Measurements from ENCODE around the gene GSTM2.

The GSTM2 gene

DNA sequence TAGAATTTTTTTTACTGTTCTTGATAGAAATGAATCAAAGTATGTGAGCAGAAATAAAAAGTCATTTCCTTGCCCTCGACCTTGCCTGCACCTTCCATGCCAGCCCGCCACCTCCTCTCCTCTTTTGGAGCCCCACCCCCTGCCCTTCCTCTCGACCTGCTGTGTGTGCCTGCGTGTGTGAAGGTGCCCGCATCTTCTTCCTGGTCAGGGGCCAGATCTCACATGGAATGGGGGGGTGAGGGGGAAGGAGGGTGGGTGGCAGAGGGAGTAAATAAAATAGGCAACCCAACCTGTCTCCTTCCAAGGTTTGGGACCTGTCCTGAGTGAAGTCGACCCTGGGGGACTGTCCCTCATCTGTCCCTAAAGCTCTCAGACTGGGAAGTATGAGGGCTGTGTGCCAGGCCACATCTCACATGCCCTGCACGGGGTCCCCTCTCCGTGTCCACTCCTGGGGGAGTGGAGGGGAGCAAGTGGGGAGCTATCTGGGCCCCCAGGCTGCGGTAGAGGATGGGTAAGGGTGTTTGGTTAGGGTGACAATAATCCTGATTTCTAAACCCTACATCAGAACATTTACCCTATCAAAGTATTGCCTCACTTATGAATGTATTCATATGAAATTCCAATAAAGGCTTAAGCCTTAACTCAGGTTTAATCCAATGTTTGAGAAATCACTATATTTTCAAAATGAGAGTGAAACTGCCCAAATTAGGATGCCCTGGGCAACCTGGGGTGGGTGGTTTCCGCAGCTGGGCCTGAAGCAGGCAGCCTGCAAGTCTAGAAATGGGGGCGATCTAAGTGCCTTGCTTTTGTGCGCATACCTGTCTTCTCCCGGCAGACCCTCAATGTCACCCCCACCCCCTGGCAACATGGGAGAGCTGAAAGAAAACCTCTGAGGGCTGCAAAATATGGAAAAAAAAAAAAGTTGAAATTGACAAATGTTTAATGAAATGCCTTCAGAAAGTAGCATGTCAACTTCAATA is 32.8 kb upstream of the GSTM2 start:
- Histone ChIP-seq H3F3A (ENCODE audit: control insufficient read depth, insufficient read depth) (peaks cover 3% of the 10 kb centered on the region; the same call in 1 of the 2 replicates), H4K20me1 (ENCODE audit: control insufficient read depth, insufficient read depth, low read depth, low read length) (no peaks in the 10 kb centered on the region), H3K27ac (ENCODE audit: low read depth, low read length) (no peak overlapping the region)

GRCh38 chr1:109635862-109636200 is 32.0 kb upstream of the GSTM2 start:
- Histone ChIP-seq H3K4me2 (ENCODE audit: low read length) (no peak overlapping the region), H3K27me3 (ENCODE audit: control insufficient read depth, low read length) (no peaks in the 10 kb centered on the region), H3K9me3 (ENCODE audit: control insufficient read depth, insufficient read depth, low read length) (no peaks in the 10 kb centered on the region), H3F3A (ENCODE audit: control insufficient read depth, insufficient read depth) (peaks cover 3% of the 10 kb centered on the region; the same call in 1 of the 2 replicates), H3K27ac (ENCODE audit: low read depth, low read length) (no peak overlapping the region), H3K79me2 (ENCODE audit: control insufficient read depth, low read length) (no peaks in the 10 kb centered on the region), H4K20me1 (ENCODE audit: control insufficient read depth, insufficient read depth, low read depth, low read length) (no peaks in the 10 kb centered on the region), H3K36me3 (ENCODE audit: control insufficient read depth, low read length) (peaks cover 10% of the 10 kb centered on the region), H3K9me2 (replicated peaks; ENCODE audit: control insufficient read depth, low read length) (no peaks in the 10 kb centered on the region), H3K4me1 (ENCODE audit: control insufficient read depth, low read length) (0 out of 2 replicates have a peak, but pooled peaks cover 3% of the 10 kb centered on the region), H3K4me3 (ENCODE audit: low read length) (no peak overlapping the region)
- TF ChIP-seq EZH2phosphoT487 (IDR thresholded peaks at IDR 0.05; ENCODE audit: borderline replicate concordance, low read length), result no peak
- no peak for TF ChIP-seq CTCF (IDR thresholded peaks at IDR 0.05; ENCODE audit: low read depth, low read length, poor library complexity, severe bottlenecking)

More for the DNA sequence above, 32.8 kb upstream of the GSTM2 start:
- TF ChIP-seq CTCF (IDR thresholded peaks at IDR 0.05; ENCODE audit: low read depth, low read length, poor library complexity, severe bottlenecking), result no peak
- TF ChIP-seq EZH2phosphoT487 (IDR thresholded peaks at IDR 0.05; ENCODE audit: borderline replicate concordance, low read length), result no peak
- Histone ChIP-seq H3K4me2 (ENCODE audit: low read length) (no peak overlapping the region), H3K9me2 (replicated peaks; ENCODE audit: control insufficient read depth, low read length) (no peaks in the 10 kb centered on the region), H3K4me3 (ENCODE audit: low read length) (no peak overlapping the region), H3K36me3 (ENCODE audit: control insufficient read depth, low read length) (peaks cover 15% of the 10 kb centered on the region), H3K9me3 (ENCODE audit: control insufficient read depth, insufficient read depth, low read length) (no peaks in the 10 kb centered on the region), H3K4me1 (ENCODE audit: control insufficient read depth, low read length) (0 out of 2 replicates have a peak, but pooled peaks cover 3% of the 10 kb centered on the region), H3K79me2 (ENCODE audit: control insufficient read depth, low read length) (no peaks in the 10 kb centered on the region), H3K27me3 (ENCODE audit: control insufficient read depth, low read length) (no peaks in the 10 kb centered on the region)

GRCh38 chr1:109636201-109636952 is 31.5 kb upstream of the GSTM2 start:
- H3K27me3 ChIP-seq (ENCODE audit: control insufficient read depth, low read length), result no peaks in the 10 kb centered on the region
- no peaks in the 10 kb centered on the region for H3K79me2 ChIP-seq (ENCODE audit: control insufficient read depth, low read length)
- peaks cover 4% of the 10 kb centered on the region for H3K36me3 ChIP-seq (ENCODE audit: control insufficient read depth, low read length)
- H3K4me1 ChIP-seq (ENCODE audit: control insufficient read depth, low read length), result 0 out of 2 replicates have a peak, but pooled peaks cover 3% of the 10 kb centered on the region
- H4K20me1 ChIP-seq (ENCODE audit: control insufficient read depth, insufficient read depth, low read depth, low read length), result no peaks in the 10 kb centered on the region
- no peak overlapping the region for H3K27ac ChIP-seq (ENCODE audit: low read depth, low read length)
- no peak overlapping the region for H3K4me2 ChIP-seq (ENCODE audit: low read length)
- no peak overlapping the region for H3K4me3 ChIP-seq (ENCODE audit: low read length)
- H3F3A ChIP-seq (ENCODE audit: control insufficient read depth, insufficient read depth), result peaks cover 3% of the 10 kb centered on the region; the same call in 1 of the 2 replicates
- no peak for TF ChIP-seq EZH2phosphoT487 (IDR thresholded peaks at IDR 0.05; ENCODE audit: borderline replicate concordance, low read length)
- TF ChIP-seq CTCF (IDR thresholded peaks at IDR 0.05; ENCODE audit: low read depth, low read length, poor library complexity, severe bottlenecking), result no peak
- no peaks in the 10 kb centered on the region for H3K9me2 ChIP-seq (replicated peaks; ENCODE audit: control insufficient read depth, low read length)
- H3K9me3 ChIP-seq (ENCODE audit: control insufficient read depth, insufficient read depth, low read length), result no peaks in the 10 kb centered on the region

Data from DOHH2 (cell line).